ENCODE data around the gene CHCHD4. TPM values are rescaled to one million over a fixed set of nuclear protein-coding genes. Genes with fewer than 3 reads are reported as not detected.

Gene CHCHD4
- total and polyA plus RNA-seq, 2 of the 8 experiments (the other 6 are each of a cell fraction or from before 2014, with no cell fraction given), result 15.0 to 22.3 TPM

- Histone ChIP-seq H4K20me1 (replicated peaks in 1 of 2; ENCODE audit: control insufficient read depth in 1 of 2, insufficient read depth in 2 of 2, low read length in 2 of 2) (peaks cover 4 to 9% of the 10 kb centered on the region in 2 experiments), H4K91ac (replicated peaks; ENCODE audit: insufficient read length, low read length) (no peak overlapping the region), H2BK5ac (ENCODE audit: low read depth, low read length) (no peak overlapping the region), H3K9ac (replicated peaks in 1 of 4; ENCODE audit: extremely low read depth in 1 of 4, low read depth in 3 of 4, low read length in 3 of 4) (no peak overlapping the region; a peak in 1 of 7 replicates), H3K4me2 (ENCODE audit: insufficient read depth in 1 of 2, low read depth in 2 of 2, low read length in 2 of 2) (no peak overlapping the region; a peak in 1 of 4 replicates), H3K23me2 (ENCODE audit: low read depth, low read length) (peaks cover 14% of the 10 kb centered on the region), H3K79me1 (ENCODE audit: low read depth, low read length) (peaks cover 17% of the 10 kb centered on the region), H2AK5ac (ENCODE audit: low read depth, low read length) (no peak overlapping the region), H3K27ac (ENCODE audit: low read depth, low read length) (no peak overlapping the region), H3K18ac (ENCODE audit: extremely low read depth, low read length) (no peak overlapping the region), H2BK12ac (ENCODE audit: low read depth, low read length) (no peak overlapping the region), H3K4me3 (ENCODE audit: extremely low read depth in 1 of 4, insufficient read depth in 2 of 4, low read depth in 3 of 4, low read length in 4 of 4) (no peak overlapping the region), H2BK120ac (replicated peaks; ENCODE audit: low read depth, low read length) (no peak overlapping the region), H3K27me3 (replicated peaks in 1 of 4; ENCODE audit: control insufficient read depth in 3 of 4, extremely low read depth in 1 of 4, insufficient read depth in 3 of 4, low read length in 3 of 4) (no peaks in the 10 kb centered on the region), H3K56ac (replicated peaks; ENCODE audit: insufficient read length, low read depth, low read length) (no peak overlapping the region), H4K5ac (ENCODE audit: insufficient read length, low read depth, low read length) (no peak overlapping the region), H4K8ac (ENCODE audit: extremely low read depth, insufficient read depth, low read length) (no peak overlapping the region), H2BK20ac (ENCODE audit: low read length) (no peak overlapping the region), H3K79me2 (ENCODE audit: control insufficient read depth in 1 of 2, insufficient read depth in 2 of 2, low read length in 2 of 2) (peaks cover 5 to 30% of the 10 kb centered on the region in 2 experiments), H3K9me3 (ENCODE audit: insufficient read depth in 2 of 2, low read depth in 1 of 2, low read length in 1 of 2) (no peaks in the 10 kb centered on the region), H3K4ac (replicated peaks; ENCODE audit: insufficient read length, low read depth, low read length) (no peak overlapping the region), H3K4me1 (replicated peaks in 1 of 4; ENCODE audit: control insufficient read depth in 3 of 4, insufficient read depth in 4 of 4, low read length in 3 of 4) (peaks cover 0 to 14% (median 10%) of the 10 kb centered on the region in 4 experiments; a peak in 6 of 7 replicates), H3K14ac (ENCODE audit: insufficient read length) (no peak overlapping the region), H3K36me3 (ENCODE audit: control insufficient read depth in 2 of 4, insufficient read depth in 4 of 4, low read length in 3 of 4) (peaks cover 0 to 5% (median 2%) of the 10 kb centered on the region in 4 experiments; a peak in 2 of 8 replicates), H3K23ac (ENCODE audit: insufficient read length) (no peak overlapping the region), H2BK15ac (ENCODE audit: low read length) (no peak overlapping the region), H2AFZ (ENCODE audit: low read length) (no peak overlapping the region)
- no peak for TF ChIP-seq PHF8 (conservative IDR thresholded peaks at IDR 0.05; ENCODE audit: low read depth, low read length)
- TF ChIP-seq POU5F1 (IDR thresholded peaks at IDR 0.05; ENCODE audit: low read depth, low read length), result no peak
- no peak for TF ChIP-seq EP300 (IDR thresholded peaks at IDR 0.05; ENCODE audit: borderline replicate concordance in 1 of 2, low read depth in 2 of 2, low read length in 2 of 2)
- no peak for TF ChIP-seq ASH2L (IDR thresholded peaks at IDR 0.05; ENCODE audit: low read length)
- TF ChIP-seq HDAC2 (IDR thresholded peaks at IDR 0.05; ENCODE audit: borderline replicate concordance in 1 of 2, low read depth in 2 of 2, low read length in 2 of 2), result no peak
- no peak for TF ChIP-seq SP1 (IDR thresholded peaks at IDR 0.05; ENCODE audit: low read depth, low read length)
- TF ChIP-seq ATF2 (IDR thresholded peaks at IDR 0.05; ENCODE audit: low read length), result no peak
- no peak for TF ChIP-seq KDM5A (IDR thresholded peaks at IDR 0.05; ENCODE audit: low read length)
- no peak for TF ChIP-seq TEAD4 (IDR thresholded peaks at IDR 0.05; ENCODE audit: low read depth, low read length)
- no peak for TF ChIP-seq CHD1 (IDR thresholded peaks at IDR 0.05; ENCODE audit: low read depth, low read length)
- no peak for TF ChIP-seq TBP (IDR thresholded peaks at IDR 0.05; ENCODE audit: low read depth, low read length)
- no peak for TF ChIP-seq CBX5 (IDR thresholded peaks at IDR 0.05; ENCODE audit: low read depth, low read length)
- ChIA-PET CTCF (ENCODE audit: partially characterized antibody) (interaction anchor here (0.7 to 3.9 kb wide), 8 partner anchors 8 to 237 kb away, joined by 3 to 37 read pairs (median 4); no protein-coding TSS in a partner anchor), POLR2A (ENCODE audit: partially characterized antibody) (interaction anchor here (0.6 to 4.7 kb wide), 3 partner anchors 226 to 672 kb away, joined by 3 to 46 read pairs (median 3); no protein-coding TSS in a partner anchor)
- FAIRE-seq, result no peak
- DNase-seq (ENCODE audit: low read depth in 1 of 2, low spot score in 2 of 2), result no peak
- WGBS, 2 experiments (ENCODE audit: extremely low coverage in 1 of 2, insufficient coverage in 1 of 2, insufficient read length in 1 of 2, insufficient replicate concordance in 2 of 2, low coverage in 1 of 2, low lambda C conversion rate in 2 of 2, missing lambda C conversion rate in 1 of 2), result 93% methylated on average over 3 of the region's 3 CpGs; no CpG with 5 or more reads in 1 of the 2 experiments
These were observed 2.4 kb downstream of the CHCHD4 start for GRCh38 chr3:14122301-14122700.

Data from H1 (cell line).